HCT116 (cell line): ENCODE measurements around the gene TEX101. TPM values are rescaled to one million over a fixed set of nuclear protein-coding genes. Genes with fewer than 3 reads are reported as not detected.

Source experiments
- ATAC-seq: fragments of 200-7000 bp; cut with Tn5 transposase; 2 replicates; pipeline ENCODE4 v1.9.1; 2020; ENCODE audit warnings: mild to moderate bottlenecking, moderate library complexity
- BruUV-seq: library from RNA; stranded (reverse); fragments of 400-500 nt; replicated peaks from 2 replicates; lab custom pipeline; 2021; lab: Mats Ljungman, UMichigan
- CTCF ChIA-PET: fragments of 300-600 bp; sonication (Branson Sonifier 250); formaldehyde crosslinking; loops from one replicate; lab custom pipeline; 2021; ENCODE audit warnings: antibody characterized with exemption; lab: Charles Lee
- POLR2A ChIA-PET: fragments of 300-600, 350-600 bp; sonication (Branson Sonifier 250); formaldehyde crosslinking; loops from one replicate; lab custom pipeline; 2021; ENCODE audit warnings: antibody characterized with exemption; lab: Charles Lee
- RAD21 ChIA-PET, 2 experiments: fragments of 300-600 bp; sonication (Branson Sonifier 250); formaldehyde crosslinking; loops; one replicate each; lab custom pipeline; 2023; ENCODE audit warnings: low total read pairs in 2 of 2; ENCODE audit not compliant: uncharacterized antibody in 2 of 2, unreplicated experiment in 2 of 2, low non-redundant PET in 1 of 2; lab: Charles Lee
- DNase-seq: peaks from one replicate; pipeline ENCODE4 v3.0.0-alpha.2; 2010; ENCODE audit warnings: low read depth, low spot score
- H2AFZ ChIP-seq: fragments of 200-600 bp; shearing (Covaris generic), sonication (generic); 2 replicates; pipeline ENCODE4 v1.6.1; 2017; ENCODE audit warnings: low read depth, mixed run types, mixed read lengths, antibody characterized with exemption, low read length; ENCODE audit not compliant: poor library complexity, severe bottlenecking
- H3K27ac ChIP-seq: 2 replicates; pipeline ENCODE4 v1.5.1; 2012; ENCODE audit warnings: low read depth, low read length
- H3K27me3 ChIP-seq: fragments of 200-600 bp; sonication (generic); 2 replicates; pipeline ENCODE4 v1.6.1; 2016; ENCODE audit warnings: mixed run types, low read length, mixed read lengths; ENCODE audit not compliant: insufficient read depth
- H3K36me3 ChIP-seq, 2 experiments: fragments of 200-500 bp in 1 of 2; fragments of 200-600 bp in 1 of 2; sonication (Bioruptor generic) in 1 of 2; sonication (generic) in 1 of 2; 2 replicates each; pipeline versions ENCODE4 v1.5.1 to v1.6.1; 2014 to 2016; ENCODE audit warnings: low read length in 2 of 2, inconsistent platforms in 1 of 2, mixed read lengths in 1 of 2, mixed run types in 1 of 2; ENCODE audit not compliant: insufficient read depth in 2 of 2, control insufficient read depth in 1 of 2
- H3K4me1 ChIP-seq, 2 experiments: fragments of 200-600 bp in 1 of 2; sonication (generic) in 1 of 2; 2 replicates each; pipeline versions ENCODE4 v1.5.1 to v1.6.1; 2012 to 2017; ENCODE audit warnings: low read length in 2 of 2, inconsistent platforms in 1 of 2, mild to moderate bottlenecking in 1 of 2, mixed read lengths in 1 of 2, mixed run types in 1 of 2, moderate library complexity in 1 of 2; ENCODE audit not compliant: insufficient read depth in 2 of 2, control insufficient read depth in 1 of 2
- H3K4me2 ChIP-seq: fragments of 200-600 bp; sonication (generic); 2 replicates; pipeline ENCODE4 v1.6.1; 2017; ENCODE audit warnings: mixed run types, low read length, mixed read lengths
- H3K4me3 ChIP-seq, 2 experiments: fragments of 200-600 bp in 1 of 2; sonication (generic) in 1 of 2; replicated peaks in 1 of 2; 2 replicates each; pipeline ENCODE4 v1.5.1; 2011 to 2016; ENCODE audit warnings: low read length in 2 of 2, control low read depth in 1 of 2, low read depth in 1 of 2, mild to moderate bottlenecking in 1 of 2, mixed read lengths in 1 of 2, mixed run types in 1 of 2
- H3K79me2 ChIP-seq: fragments of 200-600 bp; sonication (generic); 2 replicates; pipeline ENCODE4 v1.6.1; 2017; ENCODE audit warnings: mild to moderate bottlenecking, mixed run types, low read length, moderate library complexity, mixed read lengths; ENCODE audit not compliant: insufficient read depth
- H3K9ac ChIP-seq: fragments of 200-600 bp; sonication (generic); 2 replicates; pipeline ENCODE4 v1.6.1; 2016; ENCODE audit warnings: low read length, mixed read lengths
- H3K9me2 ChIP-seq: fragments of 200-600 bp; sonication (generic), shearing (Covaris generic); 2 replicates; pipeline ENCODE4 v1.6.1; 2017; ENCODE audit warnings: mixed run types, mild to moderate bottlenecking, moderate library complexity; ENCODE audit not compliant: insufficient read depth
- H3K9me3 ChIP-seq, 2 experiments: fragments of 200-500 bp in 1 of 2; fragments of 200-600 bp in 1 of 2; sonication (Bioruptor generic) in 1 of 2; sonication (generic) in 1 of 2; 2 replicates each; pipeline ENCODE4 v1.6.1; 2014 to 2017; ENCODE audit warnings: low read length in 2 of 2, mixed read lengths in 2 of 2, inconsistent platforms in 1 of 2, low read depth in 1 of 2, mild to moderate bottlenecking in 1 of 2, mixed run types in 1 of 2, moderate library complexity in 1 of 2; ENCODE audit not compliant: control insufficient read depth in 1 of 2, insufficient read depth in 1 of 2
- H4K20me1 ChIP-seq: fragments of 200-600 bp; sonication (generic), shearing (Covaris generic); 2 replicates; pipeline ENCODE4 v1.6.1; 2017; ENCODE audit warnings: mixed run types, mild to moderate bottlenecking, moderate library complexity; ENCODE audit not compliant: insufficient read depth
- ELF1 ChIP-seq: IDR thresholded peaks from 2 replicates; pipeline ENCODE4 v1.6.1; 2012; ENCODE audit warnings: low read depth, borderline replicate concordance
- EZH2 ChIP-seq: fragments of 200-600 bp; sonication (generic); IDR thresholded peaks from 2 replicates; pipeline ENCODE4 v1.6.1; 2017; ENCODE audit warnings: antibody characterized with exemption, mixed run types
- FOSL1 ChIP-seq: IDR thresholded peaks from 2 replicates; pipeline ENCODE4 v1.6.1; 2012; ENCODE audit warnings: low read depth
- POLR2A ChIP-seq: IDR thresholded peaks from 2 replicates; pipeline ENCODE4 v1.7.0; 2011; ENCODE audit warnings: borderline replicate concordance; ENCODE audit not compliant: insufficient read depth, insufficient read length; ENCODE audit errors: extremely low read depth
- POLR2AphosphoS5 ChIP-seq: IDR thresholded peaks from 2 replicates; pipeline ENCODE4 v1.6.1; 2011; ENCODE audit warnings: mild to moderate bottlenecking, low read depth, low read length, moderate library complexity
- RAD21 ChIP-seq: IDR thresholded peaks from 2 replicates; pipeline ENCODE4 v1.6.1; 2012; ENCODE audit warnings: low read depth, mild to moderate bottlenecking
- SIN3A ChIP-seq: IDR thresholded peaks from 2 replicates; pipeline ENCODE4 v1.6.1; 2012; ENCODE audit warnings: low read depth
- SP1 ChIP-seq: IDR thresholded peaks from 2 replicates; pipeline ENCODE4 v1.6.1; 2012; ENCODE audit warnings: low read depth
- SRF ChIP-seq: IDR thresholded peaks from 2 replicates; pipeline ENCODE4 v1.6.1; 2012; ENCODE audit warnings: low read depth
- TCF7L2 ChIP-seq: IDR thresholded peaks from 2 replicates; pipeline ENCODE4 v1.7.0; 2011; ENCODE audit warnings: borderline replicate concordance, inconsistent platforms; ENCODE audit not compliant: insufficient read depth, insufficient read length; ENCODE audit errors: extremely low read depth
- YY1 ChIP-seq: IDR thresholded peaks from 2 replicates; pipeline ENCODE4 v1.6.1; 2011; ENCODE audit warnings: low read length, low read depth, moderate library complexity, mild to moderate bottlenecking; ENCODE audit not compliant: insufficient replicate concordance; ENCODE audit errors: extremely low read depth
- ZFX ChIP-seq: fragments of 450-650 bp; IDR thresholded peaks from 2 replicates; pipeline ENCODE4 v1.6.1; 2017
- ZNF274 ChIP-seq: fragments of 200-500 bp; sonication (Bioruptor generic); IDR thresholded peaks from 2 replicates; pipeline ENCODE4 v1.6.1; 2014; ENCODE audit warnings: mild to moderate bottlenecking, low read depth, low read length, inconsistent platforms
- intact Hi-C: fragments of 100-400 bp; cut with micrococcal nuclease; formaldehyde crosslinking; loops from 2 replicates; pipeline ENCODE4 v1.10.0; 2022
- total RNA-seq: library from RNA; stranded (reverse); gene quantifications from one replicate; pipeline ENCODE4 v1.2.1, GENCODE V29; 2021; ENCODE audit not compliant: unreplicated experiment
- TF ChIP-seq, protein P1 (sequence below): IDR thresholded peaks from 2 replicates; pipeline ENCODE4 v1.6.1; 2011; ENCODE audit warnings: mild to moderate bottlenecking, low read length, moderate library complexity; ENCODE audit not compliant: insufficient replicate concordance; ENCODE audit errors: extremely low read depth
- TF ChIP-seq, protein P2 (sequence below): IDR thresholded peaks from 2 replicates; pipeline ENCODE4 v1.6.1; 2012
- TF ChIP-seq, protein P3 (sequence below), 3 experiments: fragments of 200-600 bp in 1 of 3; sonication (generic) in 1 of 3; IDR thresholded peaks in 2 of 3; conservative IDR thresholded peaks in 1 of 3; 2 replicates each; pipeline ENCODE4 v1.5.1; 2012 to 2017; ENCODE audit warnings: low read depth in 2 of 3, low read length in 2 of 3, antibody characterized with exemption in 1 of 3, borderline replicate concordance in 1 of 3, control low read depth in 1 of 3, mild to moderate bottlenecking in 1 of 3, mixed read lengths in 1 of 3, mixed run types in 1 of 3, moderate library complexity in 1 of 3; ENCODE audit not compliant: insufficient read depth in 1 of 3

The TEX101 gene
- total RNA-seq, 1 experiment from 2014 or later: not detected

DNA sequence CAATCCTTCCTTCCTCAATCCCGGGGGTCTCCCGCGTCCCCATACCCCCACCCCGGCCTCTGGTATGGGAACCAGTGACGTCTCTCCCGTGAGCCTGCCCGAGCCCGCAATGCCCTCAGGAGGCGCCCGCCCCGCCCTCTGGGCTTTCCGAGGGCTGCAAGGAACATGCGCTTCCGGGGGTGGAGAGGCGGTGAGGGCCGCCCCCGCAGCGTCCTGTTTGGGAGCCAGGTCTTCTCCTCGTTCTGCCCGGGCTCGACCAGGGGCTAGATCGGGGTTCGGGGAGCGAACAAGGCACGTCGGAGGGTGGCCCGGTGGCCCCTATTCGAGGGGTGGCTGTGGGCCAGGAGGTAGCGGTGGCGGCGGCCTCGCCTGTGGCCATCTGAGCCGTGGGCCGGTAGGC, 6.6 kb upstream of the TEX101 start:
- H3K9me3 ChIP-seq: no peaks in the 10 kb centered on the region
- DNase-seq (no peak), ATAC-seq (no peak)
- H2AFZ ChIP-seq: no peak overlapping the region
- ChIA-PET CTCF (no interaction called here), POLR2A (no interaction called here), RAD21 (no interaction called here)
- no peaks in the 10 kb centered on the region for H3K27me3 ChIP-seq
- H3K4me2 ChIP-seq: no peak overlapping the region
- H3K4me1 ChIP-seq: no peaks in the 10 kb centered on the region
- TF ChIP-seq, protein P1, sequence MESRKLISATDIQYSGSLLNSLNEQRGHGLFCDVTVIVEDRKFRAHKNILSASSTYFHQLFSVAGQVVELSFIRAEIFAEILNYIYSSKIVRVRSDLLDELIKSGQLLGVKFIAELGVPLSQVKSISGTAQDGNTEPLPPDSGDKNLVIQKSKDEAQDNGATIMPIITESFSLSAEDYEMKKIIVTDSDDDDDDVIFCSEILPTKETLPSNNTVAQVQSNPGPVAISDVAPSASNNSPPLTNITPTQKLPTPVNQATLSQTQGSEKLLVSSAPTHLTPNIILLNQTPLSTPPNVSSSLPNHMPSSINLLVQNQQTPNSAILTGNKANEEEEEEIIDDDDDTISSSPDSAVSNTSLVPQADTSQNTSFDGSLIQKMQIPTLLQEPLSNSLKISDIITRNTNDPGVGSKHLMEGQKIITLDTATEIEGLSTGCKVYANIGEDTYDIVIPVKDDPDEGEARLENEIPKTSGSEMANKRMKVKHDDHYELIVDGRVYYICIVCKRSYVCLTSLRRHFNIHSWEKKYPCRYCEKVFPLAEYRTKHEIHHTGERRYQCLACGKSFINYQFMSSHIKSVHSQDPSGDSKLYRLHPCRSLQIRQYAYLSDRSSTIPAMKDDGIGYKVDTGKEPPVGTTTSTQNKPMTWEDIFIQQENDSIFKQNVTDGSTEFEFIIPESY: no peak
- TF ChIP-seq YY1 (no peak), TCF7L2 (no peak), RAD21 (no peak)
- no TSS peak for BruUV-seq
- no peak overlapping the region for H3K27ac ChIP-seq
- H3K79me2 ChIP-seq: no peaks in the 10 kb centered on the region
- no peak overlapping the region for H3K4me3 ChIP-seq
- H3K36me3 ChIP-seq: no peaks in the 10 kb centered on the region
- H3K9me2 ChIP-seq: no peaks in the 10 kb centered on the region
- intact Hi-C loops: no loop called here
- H4K20me1 ChIP-seq: no peaks in the 10 kb centered on the region
- H3K9ac ChIP-seq: no peak overlapping the region

DNA sequence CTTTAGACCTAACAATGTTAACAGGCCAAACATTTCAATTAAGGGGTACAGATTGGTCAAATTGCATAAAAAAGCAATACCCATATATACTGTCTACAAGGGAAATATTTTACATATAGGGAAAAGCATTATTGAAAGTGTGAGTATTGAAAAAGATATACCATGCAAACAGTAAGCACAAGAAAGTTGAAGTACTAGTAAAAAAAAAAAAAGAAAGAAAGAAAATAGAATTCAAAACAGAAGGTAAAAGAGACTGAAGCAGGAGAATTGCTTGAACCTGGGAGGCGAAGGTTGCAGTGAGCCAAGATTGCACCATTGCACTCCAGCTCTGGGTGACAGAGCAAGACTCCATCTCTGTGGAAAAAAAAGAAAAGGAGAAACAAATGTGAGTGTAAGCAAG, 5.3 kb upstream of the TEX101 start:
- Histone ChIP-seq H3K9me2 (no peaks in the 10 kb centered on the region), H3K27ac (no peak overlapping the region), H4K20me1 (no peaks in the 10 kb centered on the region), H3K79me2 (no peaks in the 10 kb centered on the region), H3K9ac (no peak overlapping the region), H3K9me3 (no peaks in the 10 kb centered on the region), H3K36me3 (no peaks in the 10 kb centered on the region), H3K4me3 (no peak overlapping the region), H3K4me2 (no peak overlapping the region), H3K27me3 (no peaks in the 10 kb centered on the region), H2AFZ (no peak overlapping the region), H3K4me1 (no peaks in the 10 kb centered on the region)
- ChIA-PET CTCF (no interaction called here), RAD21 (no interaction called here), POLR2A (no interaction called here)
- no peak for DNase-seq
- no peak for ATAC-seq
- BruUV-seq: no TSS peak
- intact Hi-C loops: no loop called here
- TF ChIP-seq SRF (no peak), TCF7L2 (no peak), ZFX (no peak), EZH2 (no peak), SIN3A (no peak), ELF1 (no peak), SP1 (no peak), POLR2A (no peak), POLR2AphosphoS5 (no peak), FOSL1 (no peak), ZNF274 (no peak), YY1 (no peak)
- TF ChIP-seq, protein P2, sequence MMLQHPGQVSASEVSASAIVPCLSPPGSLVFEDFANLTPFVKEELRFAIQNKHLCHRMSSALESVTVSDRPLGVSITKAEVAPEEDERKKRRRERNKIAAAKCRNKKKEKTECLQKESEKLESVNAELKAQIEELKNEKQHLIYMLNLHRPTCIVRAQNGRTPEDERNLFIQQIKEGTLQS: no peak
- TF ChIP-seq, protein P3, sequence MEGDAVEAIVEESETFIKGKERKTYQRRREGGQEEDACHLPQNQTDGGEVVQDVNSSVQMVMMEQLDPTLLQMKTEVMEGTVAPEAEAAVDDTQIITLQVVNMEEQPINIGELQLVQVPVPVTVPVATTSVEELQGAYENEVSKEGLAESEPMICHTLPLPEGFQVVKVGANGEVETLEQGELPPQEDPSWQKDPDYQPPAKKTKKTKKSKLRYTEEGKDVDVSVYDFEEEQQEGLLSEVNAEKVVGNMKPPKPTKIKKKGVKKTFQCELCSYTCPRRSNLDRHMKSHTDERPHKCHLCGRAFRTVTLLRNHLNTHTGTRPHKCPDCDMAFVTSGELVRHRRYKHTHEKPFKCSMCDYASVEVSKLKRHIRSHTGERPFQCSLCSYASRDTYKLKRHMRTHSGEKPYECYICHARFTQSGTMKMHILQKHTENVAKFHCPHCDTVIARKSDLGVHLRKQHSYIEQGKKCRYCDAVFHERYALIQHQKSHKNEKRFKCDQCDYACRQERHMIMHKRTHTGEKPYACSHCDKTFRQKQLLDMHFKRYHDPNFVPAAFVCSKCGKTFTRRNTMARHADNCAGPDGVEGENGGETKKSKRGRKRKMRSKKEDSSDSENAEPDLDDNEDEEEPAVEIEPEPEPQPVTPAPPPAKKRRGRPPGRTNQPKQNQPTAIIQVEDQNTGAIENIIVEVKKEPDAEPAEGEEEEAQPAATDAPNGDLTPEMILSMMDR (IDR thresholded peaks at IDR 0.05 in 2 of 3, conservative IDR thresholded peaks at IDR 0.05 in 1 of 3; ENCODE audit: borderline replicate concordance in 1 of 3, insufficient read depth in 1 of 3, low read depth in 2 of 3, low read length in 2 of 3): no peak
